ENCODE results near the gene RELB.
A peak's percentile ranks its signal among the peaks of the same experiment; 100 is the strongest.

RELB gene

DNA sequence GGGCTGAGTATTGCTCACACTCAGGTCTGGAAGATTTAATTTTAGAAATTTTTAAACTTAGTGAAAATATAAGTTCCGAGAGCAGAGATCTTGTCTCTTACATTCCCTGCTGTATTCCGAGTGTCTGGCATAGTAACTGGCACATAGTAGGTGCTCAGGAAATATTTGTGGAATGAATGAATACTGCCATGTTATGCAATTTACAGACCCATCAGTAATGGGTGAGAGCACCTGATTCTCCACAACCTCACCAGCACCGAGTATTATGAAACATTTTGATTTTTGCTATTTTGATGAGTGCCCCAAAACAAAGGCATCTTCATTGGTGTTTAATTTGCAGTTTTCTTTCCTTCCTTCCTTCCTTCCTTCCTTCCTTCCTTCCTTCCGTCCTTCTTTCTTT lies 21.8 kb downstream of the RELB start:
- DNase-seq: no peak

DNA sequence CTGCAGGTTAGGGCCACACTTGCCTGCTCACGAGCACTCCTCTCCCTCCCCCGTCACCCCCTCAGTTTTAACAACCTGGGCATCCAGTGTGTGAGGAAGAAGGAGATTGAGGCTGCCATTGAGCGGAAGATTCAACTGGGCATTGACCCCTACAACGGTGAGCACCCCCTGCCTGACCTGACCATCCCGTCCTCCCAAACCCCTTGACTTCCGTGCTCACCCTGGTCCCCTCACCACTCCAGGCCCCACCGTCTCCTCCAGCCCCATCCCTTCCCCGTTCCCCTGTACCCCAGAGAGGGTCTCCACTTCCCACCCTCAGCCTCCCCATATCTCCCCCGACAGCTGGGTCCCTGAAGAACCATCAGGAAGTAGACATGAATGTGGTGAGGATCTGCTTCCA lies 24.0 kb downstream of the RELB start:
- DNase-seq: no peak

DNA sequence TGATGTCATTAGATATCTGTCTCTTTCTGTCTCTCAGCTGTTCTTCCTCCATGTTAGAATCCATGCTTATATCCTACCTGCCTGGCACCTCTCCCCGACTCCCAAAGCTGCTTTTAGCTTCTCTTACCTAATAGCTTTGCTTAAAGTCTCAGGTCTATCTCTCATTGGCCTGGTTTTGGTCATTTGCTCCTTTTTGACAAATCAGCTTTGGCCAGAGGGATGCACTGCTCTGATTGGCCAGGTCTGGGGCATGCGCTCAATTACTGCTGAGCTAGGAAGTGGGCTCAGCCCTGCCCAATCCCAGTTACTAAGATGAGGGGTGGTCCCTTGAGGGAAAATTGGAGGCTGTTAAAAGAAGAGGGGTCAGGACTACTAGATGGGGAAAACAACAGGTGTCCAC lies 26.1 kb downstream of the RELB start:
- DNase-seq: no peak

DNA sequence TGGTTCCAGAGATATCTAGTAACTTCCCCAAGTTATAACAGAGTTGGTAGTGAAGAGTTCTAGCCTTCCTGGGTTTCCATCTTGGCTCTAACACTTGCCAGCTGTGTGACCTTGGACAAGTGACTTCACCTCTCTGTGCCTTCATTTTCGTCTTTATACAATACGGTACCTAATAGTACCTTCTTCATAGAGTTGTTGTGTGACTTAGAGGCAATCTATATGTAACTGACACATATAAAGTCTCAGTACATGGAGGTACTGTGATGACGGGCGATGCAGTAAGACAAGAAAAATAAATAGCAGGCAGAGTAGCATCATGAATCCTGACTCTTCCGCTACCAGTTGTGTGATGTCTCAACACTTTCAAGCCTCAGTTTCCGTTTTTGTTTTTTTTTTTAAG lies 29.6 kb downstream of the RELB start:
- DNase-seq: no peak

DNA sequence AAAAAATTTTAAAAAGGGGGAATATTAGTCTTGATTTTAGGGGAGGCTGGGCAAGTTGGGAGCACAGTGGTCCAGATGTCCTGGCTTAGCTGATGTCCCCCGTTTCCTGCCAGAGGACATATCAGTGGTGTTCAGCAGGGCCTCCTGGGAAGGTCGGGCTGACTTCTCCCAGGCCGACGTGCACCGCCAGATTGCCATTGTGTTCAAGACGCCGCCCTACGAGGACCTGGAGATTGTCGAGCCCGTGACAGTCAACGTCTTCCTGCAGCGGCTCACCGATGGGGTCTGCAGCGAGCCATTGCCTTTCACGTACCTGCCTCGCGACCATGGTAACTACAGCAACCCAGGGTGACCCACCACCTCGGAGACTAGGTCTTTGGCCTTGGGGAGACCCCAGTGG lies 31.2 kb downstream of the RELB start:
- DNase-seq: no peak

DNA sequence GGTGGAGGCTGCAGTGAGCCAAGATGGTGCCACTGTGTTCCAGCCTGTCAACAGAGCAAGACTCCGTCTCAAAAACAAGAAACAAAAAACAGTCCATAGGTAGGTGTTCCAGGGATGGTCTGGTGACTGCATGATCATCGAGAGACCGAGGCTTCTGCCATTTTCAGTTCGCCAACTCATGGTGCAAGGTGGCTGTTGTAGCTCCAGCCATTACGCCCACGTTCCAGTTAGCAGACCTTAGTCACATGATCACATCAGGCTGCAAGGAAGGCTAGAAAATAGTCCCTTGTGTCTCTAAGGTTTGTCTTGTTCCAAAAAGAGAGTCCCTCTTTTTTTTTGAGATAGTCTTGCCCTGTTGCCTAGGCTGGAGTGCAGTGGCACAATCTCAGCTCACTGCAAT lies 34.5 kb downstream of the RELB start:
- no peak for DNase-seq

DNA sequence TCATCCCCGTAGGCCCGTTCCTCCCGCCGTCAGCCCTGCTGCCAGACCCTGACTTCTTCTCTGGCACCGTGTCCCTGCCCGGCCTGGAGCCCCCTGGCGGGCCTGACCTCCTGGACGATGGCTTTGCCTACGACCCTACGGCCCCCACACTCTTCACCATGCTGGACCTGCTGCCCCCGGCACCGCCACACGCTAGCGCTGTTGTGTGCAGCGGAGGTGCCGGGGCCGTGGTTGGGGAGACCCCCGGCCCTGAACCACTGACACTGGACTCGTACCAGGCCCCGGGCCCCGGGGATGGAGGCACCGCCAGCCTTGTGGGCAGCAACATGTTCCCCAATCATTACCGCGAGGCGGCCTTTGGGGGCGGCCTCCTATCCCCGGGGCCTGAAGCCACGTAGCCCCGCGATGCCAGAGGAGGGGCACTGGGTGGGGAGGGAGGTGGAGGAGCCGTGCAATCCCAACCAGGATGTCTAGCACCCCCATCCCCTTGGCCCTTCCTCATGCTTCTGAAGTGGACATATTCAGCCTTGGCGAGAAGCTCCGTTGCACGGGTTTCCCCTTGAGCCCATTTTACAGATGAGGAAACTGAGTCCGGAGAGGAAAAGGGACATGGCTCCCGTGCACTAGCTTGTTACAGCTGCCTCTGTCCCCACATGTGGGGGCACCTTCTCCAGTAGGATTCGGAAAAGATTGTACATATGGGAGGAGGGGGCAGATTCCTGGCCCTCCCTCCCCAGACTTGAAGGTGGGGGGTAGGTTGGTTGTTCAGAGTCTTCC lies 36.3 kb downstream of the RELB start:
- DNase-seq: no peak

DNA sequence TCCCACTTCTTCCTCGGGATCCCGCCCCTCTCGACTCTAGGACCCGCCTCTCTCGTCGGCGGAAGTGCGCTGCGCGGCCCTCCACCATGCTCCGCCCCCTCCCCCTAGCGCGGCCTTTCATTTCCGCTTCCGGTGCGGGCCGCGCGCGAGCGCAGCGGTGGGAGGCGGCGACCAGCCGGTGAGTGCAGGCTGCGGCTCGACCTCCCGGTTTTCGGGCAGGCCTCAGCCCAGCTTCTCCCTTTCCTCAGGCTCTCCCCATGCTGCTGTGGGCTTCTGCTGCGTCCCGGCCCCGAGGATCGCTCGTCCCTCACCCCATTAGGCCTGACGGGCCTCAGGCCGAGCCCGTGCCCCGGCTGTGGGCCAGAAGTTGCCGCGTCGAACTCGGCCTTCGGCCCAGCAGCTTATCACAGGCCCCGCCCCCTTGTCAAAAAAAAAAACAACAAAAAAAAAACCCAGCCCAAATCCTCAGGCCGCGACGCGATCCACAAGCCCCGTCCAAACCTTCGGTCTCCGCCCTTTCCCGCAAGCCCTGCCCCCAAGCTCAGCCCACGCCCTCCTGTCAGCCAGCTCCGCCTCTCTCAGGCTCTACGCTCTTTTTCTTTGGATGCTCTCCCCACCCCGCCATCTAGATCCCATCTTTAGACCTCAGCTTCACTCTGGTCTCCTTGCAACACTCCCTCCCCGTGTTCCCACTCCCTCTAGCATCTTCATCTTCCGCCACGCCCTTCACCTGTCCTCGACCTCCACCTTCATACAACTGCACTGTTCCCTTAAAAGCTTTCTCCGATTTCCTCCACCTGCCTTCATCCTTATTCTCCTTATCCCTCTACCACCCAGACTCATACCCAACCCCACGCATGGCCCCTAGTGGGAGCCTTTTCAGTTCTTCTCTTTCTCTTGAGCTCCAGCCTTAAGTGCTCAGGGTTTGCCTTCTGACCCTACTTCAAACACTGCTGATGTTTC lies 37.9 kb downstream of the RELB start, which contains the start of gene CLASRP:
Gene CLASRP, plus strand, starts transcription at position 115 of the 963 bp plus-strand sequence. CDS start 1,168 bp downstream, outside the sequence.
- DNase-seq: peak; percentile 89 to 91

DNA sequence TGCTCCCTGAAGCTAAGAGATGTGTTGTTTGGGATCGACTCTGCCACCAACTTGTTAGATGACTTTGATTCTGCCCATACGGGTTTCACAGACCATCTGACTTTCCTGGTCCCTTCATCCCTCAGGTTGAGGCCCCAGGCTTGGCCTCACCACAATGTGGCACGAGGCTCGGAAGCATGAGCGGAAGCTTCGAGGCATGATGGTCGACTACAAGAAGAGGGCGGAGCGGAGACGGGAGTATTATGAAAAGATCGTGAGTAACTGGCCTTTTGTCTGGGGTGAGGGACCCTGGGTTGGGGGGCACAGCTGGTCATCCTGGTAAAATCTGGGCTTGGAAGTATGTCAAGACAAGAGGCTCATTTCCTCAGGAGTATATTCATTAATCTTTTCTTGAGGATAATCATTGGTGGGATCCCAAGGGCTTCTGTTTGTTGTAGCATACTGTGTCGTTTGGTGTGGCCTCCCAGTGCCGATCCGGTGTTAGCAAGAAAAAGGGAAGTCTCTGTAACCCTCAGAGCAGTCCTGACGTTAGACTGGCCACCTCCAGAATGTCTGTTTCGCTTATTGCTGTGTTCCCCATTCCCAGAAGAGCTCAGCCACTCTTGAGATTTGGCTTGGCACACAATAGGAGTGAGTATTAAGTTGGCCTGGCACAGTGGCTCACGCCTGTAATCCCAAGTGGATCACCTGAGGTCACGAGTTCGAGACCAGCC lies 39.0 kb downstream of the RELB start:
- peak; percentile 55 to 69 for DNase-seq

DNA sequence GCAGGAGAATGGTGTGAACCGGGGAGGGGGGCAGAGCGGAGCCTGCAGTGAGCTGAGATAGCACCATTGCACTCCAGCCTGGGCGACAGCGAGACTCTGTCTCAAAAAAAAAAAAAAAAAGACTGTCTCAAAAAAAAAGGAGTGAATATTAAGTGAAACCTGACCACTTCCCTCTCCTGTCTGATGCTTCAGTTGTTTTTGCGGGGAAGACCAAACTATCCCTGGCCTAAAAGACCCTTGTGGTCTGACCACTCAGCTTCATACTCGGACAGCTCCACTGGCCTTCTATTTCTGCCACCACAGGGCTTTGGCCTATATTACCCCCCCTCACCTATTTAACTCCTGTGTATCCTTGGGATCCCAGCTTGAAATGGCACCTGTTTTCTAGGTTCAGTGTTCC lies 39.9 kb downstream of the RELB start:
- no peak for DNase-seq

DNA sequence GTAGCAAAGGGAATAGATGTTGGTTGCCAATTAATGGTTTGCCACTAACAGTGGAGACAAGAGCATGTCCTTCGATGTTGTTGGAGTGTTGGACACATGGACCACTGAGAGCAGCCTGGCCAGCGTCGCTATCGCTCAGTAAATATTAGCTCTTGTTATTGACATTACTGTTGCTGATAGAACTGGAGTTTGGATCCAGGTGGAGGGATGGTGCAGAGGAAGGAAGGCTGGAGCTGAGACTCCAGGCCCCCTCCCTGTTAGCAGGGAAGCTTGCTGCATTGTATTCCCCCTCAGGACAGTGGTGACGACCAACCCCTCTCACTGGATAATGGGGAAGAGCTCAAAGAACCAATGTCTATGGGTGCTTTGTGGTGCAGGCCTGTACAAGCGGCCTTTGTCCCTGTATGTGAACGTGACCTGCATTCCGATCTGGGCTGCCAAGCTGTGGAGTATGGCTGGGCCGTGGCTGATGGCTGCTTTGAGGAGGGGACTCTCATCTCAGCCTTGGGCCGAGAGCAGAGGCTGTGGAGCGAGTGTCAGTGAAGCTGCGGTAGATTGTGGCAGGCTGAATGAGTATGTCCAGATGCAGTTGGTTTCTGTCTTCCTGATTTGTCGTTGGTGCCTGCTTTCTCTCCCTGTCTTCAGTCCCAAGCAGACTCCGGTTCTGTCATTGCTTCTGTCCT lies 44.5 kb downstream of the RELB start:
- no peak for DNase-seq

DNA sequence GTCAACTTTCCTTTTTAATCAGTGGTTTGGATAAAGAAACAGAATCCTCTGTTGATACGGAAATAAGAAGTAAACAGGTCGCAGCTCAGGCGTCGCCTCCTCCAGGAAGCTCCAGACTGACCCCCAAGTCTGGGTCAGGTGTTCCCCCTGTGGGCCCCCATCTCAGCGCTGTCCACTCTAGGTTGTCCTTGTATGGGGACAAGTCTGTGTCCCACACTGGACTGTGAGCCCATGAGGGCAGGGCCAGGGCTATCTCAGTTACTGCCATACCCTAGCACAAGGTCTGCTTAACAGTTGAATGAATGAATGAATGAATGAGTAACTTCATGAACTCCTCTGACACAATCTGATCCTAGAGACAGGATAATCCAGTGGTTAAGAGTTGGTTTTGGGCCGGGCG lies 45.1 kb downstream of the RELB start:
- DNase-seq: no peak

DNA sequence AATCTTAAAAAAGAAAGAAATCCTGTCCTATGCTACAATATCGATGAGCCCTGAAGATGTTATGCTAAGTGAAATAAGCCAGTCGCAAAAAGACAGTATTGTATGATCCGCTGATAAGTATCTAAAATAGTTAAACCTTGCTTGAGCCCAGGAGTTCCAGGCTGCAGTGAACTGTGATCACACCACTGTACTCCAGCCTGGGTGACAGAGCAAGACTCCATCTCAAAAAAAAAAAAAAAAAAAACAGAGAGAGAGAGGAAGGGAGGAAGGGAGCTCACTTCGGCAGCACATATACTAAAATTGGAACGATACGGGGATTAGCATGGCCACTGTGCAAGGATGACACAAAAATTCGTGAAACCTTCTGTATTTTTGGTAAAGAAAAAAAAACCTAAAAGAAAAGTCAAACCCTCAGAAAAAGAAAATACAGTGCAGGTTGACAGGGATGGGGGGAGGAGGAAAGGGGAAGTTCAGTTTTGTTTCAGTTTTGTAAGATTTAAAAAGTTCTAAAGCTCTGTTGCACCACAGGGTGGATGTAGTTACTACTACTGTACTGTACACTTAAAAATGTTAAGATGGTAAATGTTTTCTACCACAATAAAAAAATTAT lies 46.0 kb downstream of the RELB start:
- DNase-seq: peak; percentile 79 to 86

DNA sequence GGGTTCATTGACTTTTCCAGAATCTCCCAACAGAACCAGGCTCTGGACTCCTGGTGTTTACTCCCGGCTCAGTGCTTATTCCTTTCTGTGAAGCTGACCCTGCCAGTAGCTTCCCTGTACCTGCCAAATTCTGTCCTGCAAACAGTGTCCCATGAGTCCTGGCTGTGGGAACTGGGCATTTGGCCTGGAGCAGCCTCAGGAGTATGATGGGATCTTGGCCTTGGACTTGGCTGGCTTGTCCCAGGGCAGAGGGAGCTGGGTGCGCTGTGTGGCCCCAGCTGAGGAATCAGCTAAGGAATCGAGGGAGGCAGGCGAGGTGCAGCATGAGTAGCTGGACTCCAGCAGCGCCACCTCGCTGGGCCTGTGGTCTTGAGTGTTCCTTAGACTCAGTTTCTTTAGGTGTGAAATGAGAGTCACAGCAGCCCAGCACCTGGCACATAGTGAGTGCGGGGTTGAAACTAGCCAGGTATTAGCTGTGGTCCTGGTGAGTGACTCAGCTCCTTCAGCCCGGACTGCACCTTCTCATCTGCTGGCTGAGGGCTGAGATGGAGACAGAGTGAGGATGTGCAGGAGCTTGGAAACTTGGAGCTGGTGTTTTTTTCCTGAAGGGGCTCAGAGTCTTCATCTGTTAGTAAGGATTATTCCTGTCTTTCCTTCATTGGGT lies 47.9 kb downstream of the RELB start:
- DNase-seq: no peak

DNA sequence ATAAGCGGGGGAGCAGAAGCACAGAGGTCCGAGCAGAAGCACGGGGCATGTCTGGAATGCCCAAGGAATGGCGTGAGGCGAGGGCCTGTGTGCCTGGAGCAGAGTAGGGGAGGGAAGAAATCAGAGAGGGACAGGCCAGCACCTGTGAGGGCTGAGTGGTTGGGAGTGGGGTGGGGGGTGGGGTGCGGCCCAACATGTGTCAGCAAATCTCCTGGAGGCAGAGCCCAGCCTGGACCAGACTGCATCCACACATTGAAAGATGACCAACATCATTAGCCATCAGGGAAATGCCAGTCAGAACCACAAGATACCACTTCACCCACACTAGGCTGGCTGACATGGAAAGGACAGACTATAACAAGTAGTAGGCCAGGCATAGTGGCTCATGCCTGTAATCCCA lies 48.8 kb downstream of the RELB start:
- no peak for DNase-seq

DNA sequence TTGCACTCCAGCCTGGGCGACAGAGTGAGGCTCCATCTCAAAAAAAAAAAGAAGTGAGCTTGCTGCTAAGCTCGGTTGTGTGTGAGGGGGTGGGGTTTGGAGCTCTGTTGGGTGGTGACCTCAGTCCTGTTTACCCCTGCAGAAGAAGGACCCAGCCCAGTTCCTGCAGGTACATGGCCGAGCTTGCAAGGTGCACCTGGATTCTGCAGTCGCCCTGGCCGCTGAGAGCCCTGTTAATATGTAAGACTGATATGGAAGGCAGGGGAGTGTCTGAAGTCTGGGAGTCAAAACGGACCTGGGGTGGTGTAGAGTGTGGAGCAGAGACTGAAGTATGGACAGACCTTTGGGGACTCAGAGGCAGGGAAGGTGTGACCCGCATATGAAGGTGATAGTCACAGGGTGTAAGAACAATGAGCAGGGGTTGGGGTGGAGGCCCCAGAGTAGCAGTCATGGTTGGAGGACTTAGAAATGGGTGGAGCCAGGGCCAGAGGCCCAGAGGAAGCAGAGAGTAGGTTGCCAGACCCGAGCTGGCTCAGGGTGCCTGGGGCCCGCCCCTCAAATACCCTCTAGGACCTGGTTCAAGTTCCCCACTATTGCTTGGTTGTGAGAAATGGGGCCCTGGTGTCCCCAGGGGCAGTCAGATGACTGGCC lies 50.8 kb downstream of the RELB start:
- no peak for DNase-seq

DNA sequence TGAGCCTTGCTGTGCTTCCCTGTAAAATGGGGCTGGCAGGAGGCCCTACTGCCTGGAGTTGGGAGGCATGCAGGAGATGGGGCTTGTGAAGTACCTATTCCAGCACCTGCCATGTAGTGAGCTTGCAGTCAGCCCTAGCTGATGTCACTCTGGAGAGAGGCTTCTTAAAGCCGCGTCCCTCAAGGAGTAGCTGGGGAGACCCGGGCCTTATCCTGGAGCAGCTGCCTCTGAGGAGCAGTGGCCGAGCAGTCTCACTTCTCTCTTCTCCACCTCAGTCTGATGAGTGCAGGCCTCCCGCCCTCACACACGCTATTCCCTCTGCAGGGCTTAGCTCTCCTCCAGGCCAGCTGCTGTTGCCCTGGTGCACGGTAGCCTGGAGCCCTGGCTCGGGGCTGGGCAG lies 55.6 kb downstream of the RELB start:
- DNase-seq: no peak

DNA sequence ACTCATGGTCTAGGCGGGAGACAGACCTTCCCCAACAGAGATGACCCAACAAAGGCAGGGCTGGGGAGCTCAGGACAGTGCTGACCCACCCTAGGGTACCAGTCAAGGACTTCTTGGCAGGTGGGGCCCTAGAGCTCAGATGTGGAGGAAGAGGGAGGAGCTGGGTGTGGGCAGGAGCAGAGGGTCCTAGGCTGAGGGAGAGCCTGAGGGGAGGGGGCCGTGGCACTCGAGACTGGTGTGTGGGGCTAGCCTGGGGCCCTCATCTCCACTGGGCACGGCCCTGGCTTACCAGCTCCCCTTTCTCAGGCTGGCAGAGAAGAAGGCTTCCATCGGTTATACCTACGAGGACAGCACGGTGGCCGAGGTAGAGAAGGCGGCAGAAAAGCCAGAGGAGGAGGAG lies 56.2 kb downstream of the RELB start:
- no peak for DNase-seq

DNA sequence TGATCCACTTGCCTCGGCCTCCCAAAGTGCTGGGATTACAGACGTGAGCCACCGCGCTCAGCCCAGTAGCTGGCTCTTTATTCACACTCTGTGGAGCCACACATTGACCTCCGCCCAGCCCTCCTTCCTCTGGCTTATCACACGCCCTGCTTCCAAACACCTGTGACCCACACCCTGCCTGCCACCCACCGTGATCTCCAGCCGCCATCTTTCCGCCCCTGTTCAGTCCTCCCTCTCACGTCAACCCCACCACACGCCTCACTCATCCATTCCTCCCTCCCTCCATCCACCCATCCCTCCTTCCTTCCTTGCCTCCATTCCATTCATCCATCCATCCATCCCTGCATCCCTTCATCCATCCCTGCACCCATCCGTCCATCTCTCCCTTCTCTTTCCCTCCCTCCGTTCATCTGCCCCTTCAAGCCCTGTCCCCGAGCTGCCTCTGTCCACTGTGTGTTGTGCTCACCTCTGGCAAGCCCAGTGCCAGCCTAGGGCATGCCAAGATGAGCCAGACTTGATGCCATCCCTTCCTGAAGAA lies 57.4 kb downstream of the RELB start:
- DNase-seq: no peak

DNA sequence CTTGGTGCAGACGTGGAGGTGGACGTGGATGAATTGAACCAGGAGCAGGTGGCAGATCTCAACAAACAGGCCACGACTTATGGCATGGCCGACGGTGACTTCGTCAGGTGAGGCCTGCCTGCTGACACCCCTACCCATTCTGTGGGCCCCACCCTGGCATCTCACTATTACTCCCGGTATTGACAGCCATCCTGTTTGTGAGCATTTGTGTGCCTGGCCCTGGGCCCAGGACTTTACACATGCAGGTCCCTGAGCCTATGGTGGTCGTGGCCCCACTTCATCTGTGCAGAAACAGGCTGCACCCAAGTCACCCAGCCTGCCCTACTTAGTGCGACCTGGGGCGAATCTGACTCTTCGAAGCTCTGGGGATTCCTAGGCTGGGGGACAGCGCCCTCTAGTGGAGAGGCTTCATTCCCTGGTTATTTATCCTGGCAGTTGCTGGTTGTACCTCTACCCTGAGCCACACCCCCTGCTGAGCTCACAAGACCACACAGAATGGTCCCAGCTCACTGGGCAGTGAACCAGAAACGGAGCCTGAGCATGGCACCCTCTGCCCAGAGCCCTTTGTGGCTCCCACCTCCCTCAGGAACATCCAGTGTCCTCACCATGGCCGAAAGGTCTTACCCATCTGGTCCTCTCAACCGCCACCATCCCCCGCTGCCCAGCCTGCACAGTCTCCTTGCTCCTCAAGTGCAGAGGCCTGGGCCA lies 58.1 kb downstream of the RELB start:
- DNase-seq: peak; percentile 79 to 85
